ENCODE results near the gene ANXA4.

DNA sequence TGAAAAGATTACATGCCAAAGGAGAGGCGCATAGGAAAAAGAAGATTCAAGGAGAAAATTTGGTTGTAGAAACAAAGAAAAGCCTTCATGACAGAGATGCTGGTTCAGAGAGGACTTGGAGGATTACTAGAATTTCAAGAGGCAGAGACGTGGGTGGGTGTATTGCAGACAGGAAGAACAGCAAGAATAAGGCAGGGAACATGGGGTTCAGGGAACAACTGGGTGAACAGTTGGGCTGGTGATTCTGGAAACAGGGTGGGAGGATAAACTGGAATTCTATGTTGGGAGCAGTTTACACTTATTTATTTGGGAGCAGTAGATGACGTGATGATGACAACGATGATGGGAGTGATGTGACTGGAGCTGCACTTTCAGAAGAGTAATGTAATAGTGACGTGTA, 69.1 kb downstream of the ANXA4 start:
- TF ChIP-seq POLR2AphosphoS5 (IDR thresholded peaks at IDR 0.05; ENCODE audit: borderline replicate concordance, low read depth, low read length) (no peak), FOXP2 (optimal IDR thresholded peaks at IDR 0.05; ENCODE audit: control extremely low read depth, extremely low read length, insufficient read depth) (no peak), EZH2 (IDR thresholded peaks at IDR 0.05) (no peak)

Data from SK-N-MC (cell line).